ENCODE results near the gene ZNRF4.

The ZNRF4 gene

DNA sequence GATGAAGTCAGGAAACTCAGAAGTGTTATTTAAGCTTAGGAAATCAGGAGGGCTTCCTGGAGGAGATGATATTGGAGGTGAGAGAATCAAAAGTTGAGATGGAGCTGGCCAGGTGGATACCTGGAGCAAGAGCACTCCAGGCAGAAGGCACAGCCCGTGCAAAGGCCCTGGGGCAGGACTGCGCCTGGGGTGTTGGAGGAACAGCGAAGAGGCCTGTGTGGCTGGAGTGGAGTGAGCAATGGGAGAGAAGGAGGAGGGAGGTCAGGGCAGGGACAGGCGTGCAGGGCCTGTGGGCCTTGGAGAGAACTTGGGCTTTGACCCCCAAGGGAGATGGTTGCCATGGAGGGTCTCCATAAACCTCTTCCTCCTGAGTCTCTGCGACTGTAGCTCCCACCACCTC is 42.1 kb downstream of the ZNRF4 start:
- H3K9me3 ChIP-seq (ENCODE audit: control insufficient read depth in 1 of 2, low read length in 2 of 2): peaks cover 4 to 5% of the 10 kb centered on the region in 2 donors
- H3K27me3 ChIP-seq (ENCODE audit: control insufficient read depth in 1 of 2, insufficient read depth in 2 of 2, low read length in 2 of 2): peaks cover 14 to 15% of the 10 kb centered on the region in 2 donors
- H3K27ac ChIP-seq (ENCODE audit: low read depth, low read length): no peak overlapping the region
- H3K4me3 ChIP-seq (ENCODE audit: low read depth in 1 of 2, low read length in 2 of 2): no peak overlapping the region
- H3K36me3 ChIP-seq (ENCODE audit: control insufficient read depth in 1 of 2, insufficient read depth in 2 of 2, low read length in 2 of 2): no peaks in the 10 kb centered on the region
- no peak overlapping the region for H3K9ac ChIP-seq (ENCODE audit: low read depth in 1 of 2, low read length in 2 of 2)
- no peaks in the 10 kb centered on the region for H3K4me1 ChIP-seq (ENCODE audit: control insufficient read depth in 1 of 2, insufficient read depth in 2 of 2, low read length in 2 of 2)

DNA sequence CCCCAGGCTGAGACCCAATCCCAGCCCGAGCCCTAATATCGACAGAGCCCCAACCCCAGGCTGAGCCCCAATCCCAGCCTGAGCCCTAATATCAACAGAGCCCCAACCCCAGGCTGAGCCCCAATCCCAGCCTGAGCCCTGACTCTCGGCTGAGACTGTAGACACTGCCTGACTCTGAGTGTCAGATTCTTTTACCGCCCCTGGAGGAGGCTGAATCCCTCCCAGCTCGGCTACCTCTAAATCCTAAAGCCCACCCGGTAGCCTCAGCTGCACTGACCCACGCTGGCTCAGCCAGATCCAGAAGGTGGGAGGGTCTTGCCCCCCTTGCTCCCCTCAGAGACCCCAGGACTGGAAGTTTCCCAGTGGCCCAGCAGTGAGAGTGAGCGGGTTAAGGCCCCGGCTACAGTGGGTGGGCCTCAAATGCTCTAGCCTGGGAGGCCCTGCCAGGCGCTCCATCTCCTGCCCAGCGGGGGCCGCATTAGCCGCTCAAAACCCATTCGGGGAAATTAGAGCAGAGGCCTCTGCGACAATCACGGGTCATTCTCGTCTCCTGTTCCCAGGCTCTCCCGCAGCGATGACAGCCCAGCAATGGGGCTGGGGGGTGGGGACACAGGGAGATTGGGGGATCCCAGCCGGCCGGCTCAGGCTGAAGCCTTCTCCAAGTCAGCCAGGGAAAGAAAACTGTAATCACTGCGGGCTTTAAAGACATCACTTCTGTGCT is 43.8 kb downstream of the ZNRF4 start:
- peaks cover 0 to 3% of the 10 kb centered on the region in 2 donors for H3K27me3 ChIP-seq (ENCODE audit: control insufficient read depth in 1 of 2, insufficient read depth in 2 of 2, low read length in 2 of 2)
- peaks cover 11 to 13% of the 10 kb centered on the region in 2 donors for H3K9me3 ChIP-seq (ENCODE audit: control insufficient read depth in 1 of 2, low read length in 2 of 2)
- H3K36me3 ChIP-seq (ENCODE audit: control insufficient read depth in 1 of 2, insufficient read depth in 2 of 2, low read length in 2 of 2): no peaks in the 10 kb centered on the region
- no peaks in the 10 kb centered on the region for H3K4me1 ChIP-seq (ENCODE audit: control insufficient read depth in 1 of 2, insufficient read depth in 2 of 2, low read length in 2 of 2)
- no peak overlapping the region for H3K9ac ChIP-seq (ENCODE audit: low read depth in 1 of 2, low read length in 2 of 2)
- no peak overlapping the region for H3K27ac ChIP-seq (ENCODE audit: low read depth, low read length)
- no peak overlapping the region for H3K4me3 ChIP-seq (ENCODE audit: low read depth in 1 of 2, low read length in 2 of 2)

DNA sequence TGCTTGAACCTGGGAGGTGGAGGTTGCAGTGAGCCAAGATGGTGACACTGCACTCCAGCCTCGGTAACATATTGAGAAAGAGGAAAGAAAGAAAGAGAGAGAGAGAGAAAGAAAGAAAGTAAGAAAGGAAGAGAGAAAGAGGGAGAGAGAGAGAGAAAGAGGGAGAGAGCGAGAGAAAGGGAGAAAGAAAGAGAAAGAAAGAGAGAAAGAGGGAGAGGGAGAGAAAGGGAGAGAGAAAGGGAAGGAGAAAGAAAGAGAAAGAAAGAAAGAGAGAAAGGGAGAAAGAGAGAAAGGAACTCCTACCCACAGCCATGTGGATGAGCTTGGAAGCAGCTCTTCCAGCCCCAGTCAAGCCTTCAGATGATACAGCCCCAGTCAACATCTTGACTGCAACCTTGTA is 46.7 kb downstream of the ZNRF4 start:
- H3K9me3 ChIP-seq (ENCODE audit: control insufficient read depth in 1 of 2, low read length in 2 of 2): peaks cover 11 to 13% of the 10 kb centered on the region in 2 donors

DNA sequence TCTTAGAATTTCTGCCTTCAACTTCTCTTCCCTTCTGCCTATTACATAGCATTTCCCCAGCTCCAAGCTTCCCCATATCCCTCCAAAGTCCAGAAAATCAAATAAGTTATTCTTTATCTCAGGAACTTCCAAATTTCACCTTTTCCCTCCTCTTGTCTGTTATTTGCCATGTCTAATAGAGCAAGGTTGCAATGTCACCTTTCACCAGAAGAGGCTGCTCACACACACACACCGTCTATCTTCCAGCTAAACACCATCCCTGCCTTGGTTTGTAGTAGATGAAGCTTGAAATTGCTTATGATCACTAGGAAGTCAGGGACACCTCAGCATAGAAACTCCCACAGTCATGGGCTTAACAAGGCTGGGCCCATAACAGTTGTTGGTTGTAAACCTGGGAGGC is 48.4 kb downstream of the ZNRF4 start:
- H3K4me1 ChIP-seq (ENCODE audit: control insufficient read depth in 1 of 2, insufficient read depth in 2 of 2, low read length in 2 of 2): no peaks in the 10 kb centered on the region
- no peak overlapping the region for H3K4me3 ChIP-seq (ENCODE audit: low read depth in 1 of 2, low read length in 2 of 2)
- H3K27ac ChIP-seq (ENCODE audit: low read depth, low read length): no peak overlapping the region
- no peaks in the 10 kb centered on the region for H3K36me3 ChIP-seq (ENCODE audit: control insufficient read depth in 1 of 2, insufficient read depth in 2 of 2, low read length in 2 of 2)
- peaks cover 11 to 13% of the 10 kb centered on the region in 2 donors for H3K9me3 ChIP-seq (ENCODE audit: control insufficient read depth in 1 of 2, low read length in 2 of 2)
- no peaks in the 10 kb centered on the region for H3K27me3 ChIP-seq (ENCODE audit: control insufficient read depth in 1 of 2, insufficient read depth in 2 of 2, low read length in 2 of 2)
- no peak overlapping the region for H3K9ac ChIP-seq (ENCODE audit: low read depth in 1 of 2, low read length in 2 of 2)

More for the DNA sequence above, 46.7 kb downstream of the ZNRF4 start:
- no peak overlapping the region for H3K9ac ChIP-seq (ENCODE audit: low read depth in 1 of 2, low read length in 2 of 2)
- H3K27ac ChIP-seq (ENCODE audit: low read depth, low read length): no peak overlapping the region
- no peaks in the 10 kb centered on the region for H3K36me3 ChIP-seq (ENCODE audit: control insufficient read depth in 1 of 2, insufficient read depth in 2 of 2, low read length in 2 of 2)
- no peaks in the 10 kb centered on the region for H3K4me1 ChIP-seq (ENCODE audit: control insufficient read depth in 1 of 2, insufficient read depth in 2 of 2, low read length in 2 of 2)
- H3K4me3 ChIP-seq (ENCODE audit: low read depth in 1 of 2, low read length in 2 of 2): no peak overlapping the region
- no peaks in the 10 kb centered on the region for H3K27me3 ChIP-seq (ENCODE audit: control insufficient read depth in 1 of 2, insufficient read depth in 2 of 2, low read length in 2 of 2)

DNA sequence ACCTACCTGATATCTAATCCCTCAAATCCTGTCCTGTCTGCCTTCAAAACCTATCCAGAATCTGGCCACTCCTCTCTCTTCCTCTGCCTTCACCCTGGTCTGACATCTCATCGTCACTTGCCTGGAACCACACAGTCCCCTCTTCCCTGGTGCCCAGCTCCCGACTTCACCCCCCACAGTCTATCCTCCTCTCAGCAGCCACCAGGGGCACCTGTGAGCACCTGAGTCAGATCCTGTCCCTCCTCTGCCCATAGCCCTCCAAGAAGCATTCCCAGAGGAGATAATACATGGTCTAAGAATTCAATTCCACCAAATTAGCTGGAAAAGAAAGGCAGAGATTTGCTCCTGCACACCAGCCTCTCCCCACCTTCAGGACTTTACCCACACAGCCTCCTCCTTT is 48.9 kb downstream of the ZNRF4 start:
- Histone ChIP-seq H3K36me3 (ENCODE audit: control insufficient read depth in 1 of 2, insufficient read depth in 2 of 2, low read length in 2 of 2) (no peaks in the 10 kb centered on the region), H3K4me3 (ENCODE audit: low read depth in 1 of 2, low read length in 2 of 2) (no peak overlapping the region), H3K4me1 (ENCODE audit: control insufficient read depth in 1 of 2, insufficient read depth in 2 of 2, low read length in 2 of 2) (no peaks in the 10 kb centered on the region), H3K9ac (ENCODE audit: low read depth in 1 of 2, low read length in 2 of 2) (no peak overlapping the region), H3K27me3 (ENCODE audit: control insufficient read depth in 1 of 2, insufficient read depth in 2 of 2, low read length in 2 of 2) (no peaks in the 10 kb centered on the region), H3K27ac (ENCODE audit: low read depth, low read length) (no peak overlapping the region), H3K9me3 (ENCODE audit: control insufficient read depth in 1 of 2, low read length in 2 of 2) (peaks cover 11 to 13% of the 10 kb centered on the region in 2 donors)

All from duodenal mucosa (tissue), 2 donors.